Stimulated activated CD4-positive, alpha-beta T cell treated with anti-CD3 and anti-CD28 coated beads, TNF-alpha, amount 100 ng/mL, for 24 hours (primary cell): ENCODE measurements around the gene TEX47.

ENCODE experiments used
- DNase-seq, 3 experiments: peaks; one replicate each; pipeline ENCODE4 v3.0.0-alpha.2; 2020; ENCODE audit warnings: low read depth in 3 of 3

TEX47 gene

DNA sequence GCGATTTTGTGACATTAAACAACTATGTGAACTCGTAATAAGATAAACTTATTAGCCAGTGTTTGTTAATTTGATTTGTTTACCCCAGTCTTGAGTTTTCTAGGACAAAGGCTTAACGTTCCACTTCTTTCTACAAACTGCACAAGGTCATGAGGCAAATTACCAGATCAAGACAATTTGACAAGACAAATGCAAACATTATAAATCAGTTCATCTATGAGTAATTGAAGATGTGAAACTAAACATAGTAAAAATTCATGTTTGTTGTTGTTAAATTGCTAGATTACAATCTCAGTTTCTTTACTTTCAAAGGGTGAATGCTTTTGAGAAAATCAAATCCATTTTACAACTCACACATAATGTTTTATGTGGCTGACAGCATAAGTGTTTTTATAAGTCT is 49.4 kb downstream of the TEX47 start:
- DNase-seq, result no peak
